HCT116 (cell line): ENCODE measurements around the gene GRIP2. TPM values are rescaled to one million over a fixed set of nuclear protein-coding genes. Genes with fewer than 3 reads are reported as not detected.

Source experiments
- ATAC-seq: fragments of 200-7000 bp; cut with Tn5 transposase; 2 replicates; pipeline ENCODE4 v1.9.1; 2020; ENCODE audit warnings: mild to moderate bottlenecking, moderate library complexity
- BruUV-seq: library from RNA; stranded (reverse); fragments of 400-500 nt; replicated peaks from 2 replicates; lab custom pipeline; 2021; lab: Mats Ljungman, UMichigan
- CTCF ChIA-PET: fragments of 300-600 bp; sonication (Branson Sonifier 250); formaldehyde crosslinking; loops from one replicate; lab custom pipeline; 2021; ENCODE audit warnings: antibody characterized with exemption; lab: Charles Lee
- POLR2A ChIA-PET: fragments of 300-600, 350-600 bp; sonication (Branson Sonifier 250); formaldehyde crosslinking; loops from one replicate; lab custom pipeline; 2021; ENCODE audit warnings: antibody characterized with exemption; lab: Charles Lee
- RAD21 ChIA-PET, 2 experiments: fragments of 300-600 bp; sonication (Branson Sonifier 250); formaldehyde crosslinking; loops; one replicate each; lab custom pipeline; 2023; ENCODE audit warnings: low total read pairs in 2 of 2; ENCODE audit not compliant: uncharacterized antibody in 2 of 2, unreplicated experiment in 2 of 2, low non-redundant PET in 1 of 2; lab: Charles Lee
- DNase-seq: peaks from one replicate; pipeline ENCODE4 v3.0.0-alpha.2; 2010; ENCODE audit warnings: low read depth, low spot score
- H2AFZ ChIP-seq: fragments of 200-600 bp; shearing (Covaris generic), sonication (generic); 2 replicates; pipeline ENCODE4 v1.6.1; 2017; ENCODE audit warnings: low read depth, mixed run types, mixed read lengths, antibody characterized with exemption, low read length; ENCODE audit not compliant: poor library complexity, severe bottlenecking
- H3K27ac ChIP-seq: 2 replicates; pipeline ENCODE4 v1.5.1; 2012; ENCODE audit warnings: low read depth, low read length
- H3K27me3 ChIP-seq: fragments of 200-600 bp; sonication (generic); 2 replicates; pipeline ENCODE4 v1.6.1; 2016; ENCODE audit warnings: mixed run types, low read length, mixed read lengths; ENCODE audit not compliant: insufficient read depth
- H3K36me3 ChIP-seq, 2 experiments: fragments of 200-500 bp in 1 of 2; fragments of 200-600 bp in 1 of 2; sonication (Bioruptor generic) in 1 of 2; sonication (generic) in 1 of 2; 2 replicates each; pipeline versions ENCODE4 v1.5.1 to v1.6.1; 2014 to 2016; ENCODE audit warnings: low read length in 2 of 2, inconsistent platforms in 1 of 2, mixed read lengths in 1 of 2, mixed run types in 1 of 2; ENCODE audit not compliant: insufficient read depth in 2 of 2, control insufficient read depth in 1 of 2
- H3K4me1 ChIP-seq, 2 experiments: fragments of 200-600 bp in 1 of 2; sonication (generic) in 1 of 2; 2 replicates each; pipeline versions ENCODE4 v1.5.1 to v1.6.1; 2012 to 2017; ENCODE audit warnings: low read length in 2 of 2, inconsistent platforms in 1 of 2, mild to moderate bottlenecking in 1 of 2, mixed read lengths in 1 of 2, mixed run types in 1 of 2, moderate library complexity in 1 of 2; ENCODE audit not compliant: insufficient read depth in 2 of 2, control insufficient read depth in 1 of 2
- H3K4me2 ChIP-seq: fragments of 200-600 bp; sonication (generic); 2 replicates; pipeline ENCODE4 v1.6.1; 2017; ENCODE audit warnings: mixed run types, low read length, mixed read lengths
- H3K4me3 ChIP-seq, 2 experiments: fragments of 200-600 bp in 1 of 2; sonication (generic) in 1 of 2; replicated peaks in 1 of 2; 2 replicates each; pipeline ENCODE4 v1.5.1; 2011 to 2016; ENCODE audit warnings: low read length in 2 of 2, control low read depth in 1 of 2, low read depth in 1 of 2, mild to moderate bottlenecking in 1 of 2, mixed read lengths in 1 of 2, mixed run types in 1 of 2
- H3K79me2 ChIP-seq: fragments of 200-600 bp; sonication (generic); 2 replicates; pipeline ENCODE4 v1.6.1; 2017; ENCODE audit warnings: mild to moderate bottlenecking, mixed run types, low read length, moderate library complexity, mixed read lengths; ENCODE audit not compliant: insufficient read depth
- H3K9ac ChIP-seq: fragments of 200-600 bp; sonication (generic); 2 replicates; pipeline ENCODE4 v1.6.1; 2016; ENCODE audit warnings: low read length, mixed read lengths
- H3K9me2 ChIP-seq: fragments of 200-600 bp; sonication (generic), shearing (Covaris generic); 2 replicates; pipeline ENCODE4 v1.6.1; 2017; ENCODE audit warnings: mixed run types, mild to moderate bottlenecking, moderate library complexity; ENCODE audit not compliant: insufficient read depth
- H3K9me3 ChIP-seq, 2 experiments: fragments of 200-500 bp in 1 of 2; fragments of 200-600 bp in 1 of 2; sonication (Bioruptor generic) in 1 of 2; sonication (generic) in 1 of 2; 2 replicates each; pipeline ENCODE4 v1.6.1; 2014 to 2017; ENCODE audit warnings: low read length in 2 of 2, mixed read lengths in 2 of 2, inconsistent platforms in 1 of 2, low read depth in 1 of 2, mild to moderate bottlenecking in 1 of 2, mixed run types in 1 of 2, moderate library complexity in 1 of 2; ENCODE audit not compliant: control insufficient read depth in 1 of 2, insufficient read depth in 1 of 2
- H4K20me1 ChIP-seq: fragments of 200-600 bp; sonication (generic), shearing (Covaris generic); 2 replicates; pipeline ENCODE4 v1.6.1; 2017; ENCODE audit warnings: mixed run types, mild to moderate bottlenecking, moderate library complexity; ENCODE audit not compliant: insufficient read depth
- ATF3 ChIP-seq: IDR thresholded peaks from 2 replicates; pipeline ENCODE4 v1.6.1; 2012
- CBX3 ChIP-seq: IDR thresholded peaks from 2 replicates; pipeline ENCODE4 v1.6.1; 2012; ENCODE audit warnings: low read depth
- CEBPB ChIP-seq: IDR thresholded peaks from 2 replicates; pipeline ENCODE4 v1.6.1; 2012; ENCODE audit warnings: low read depth
- EGR1 ChIP-seq: IDR thresholded peaks from 2 replicates; pipeline ENCODE4 v1.6.1; 2012; ENCODE audit warnings: low read depth
- ELF1 ChIP-seq: IDR thresholded peaks from 2 replicates; pipeline ENCODE4 v1.6.1; 2012; ENCODE audit warnings: low read depth, borderline replicate concordance
- EZH2phosphoT487 ChIP-seq: fragments of 200-600 bp; IDR thresholded peaks from 2 replicates; pipeline ENCODE4 v1.6.1; 2018; ENCODE audit warnings: antibody characterized with exemption, borderline replicate concordance
- FOSL1 ChIP-seq: IDR thresholded peaks from 2 replicates; pipeline ENCODE4 v1.6.1; 2012; ENCODE audit warnings: low read depth
- JUND ChIP-seq: IDR thresholded peaks from 2 replicates; pipeline ENCODE4 v1.6.1; 2012
- POLR2A ChIP-seq: IDR thresholded peaks from 2 replicates; pipeline ENCODE4 v1.7.0; 2011; ENCODE audit warnings: borderline replicate concordance; ENCODE audit not compliant: insufficient read depth, insufficient read length; ENCODE audit errors: extremely low read depth
- RAD21 ChIP-seq: IDR thresholded peaks from 2 replicates; pipeline ENCODE4 v1.6.1; 2012; ENCODE audit warnings: low read depth, mild to moderate bottlenecking
- REST ChIP-seq: IDR thresholded peaks from 2 replicates; pipeline ENCODE4 v1.6.1; 2012; ENCODE audit warnings: low read depth
- SP1 ChIP-seq: IDR thresholded peaks from 2 replicates; pipeline ENCODE4 v1.6.1; 2012; ENCODE audit warnings: low read depth
- SRF ChIP-seq: IDR thresholded peaks from 2 replicates; pipeline ENCODE4 v1.6.1; 2012; ENCODE audit warnings: low read depth
- ZFX ChIP-seq: fragments of 450-650 bp; IDR thresholded peaks from 2 replicates; pipeline ENCODE4 v1.6.1; 2017
- ZNF274 ChIP-seq: fragments of 200-500 bp; sonication (Bioruptor generic); IDR thresholded peaks from 2 replicates; pipeline ENCODE4 v1.6.1; 2014; ENCODE audit warnings: mild to moderate bottlenecking, low read depth, low read length, inconsistent platforms
- intact Hi-C: fragments of 100-400 bp; cut with micrococcal nuclease; formaldehyde crosslinking; loops from 2 replicates; pipeline ENCODE4 v1.10.0; 2022
- total RNA-seq: library from RNA; stranded (reverse); gene quantifications from one replicate; pipeline ENCODE4 v1.2.1, GENCODE V29; 2021; ENCODE audit not compliant: unreplicated experiment

The GRIP2 gene
- total RNA-seq, 1 experiment from 2014 or later: 0.34 TPM

- Histone ChIP-seq H3K36me3 (peaks cover 5 to 23% of the 10 kb centered on the region in 2 experiments; a peak in 3 of 4 replicates), H4K20me1 (no peaks in the 10 kb centered on the region), H3K9me3 (no peaks in the 10 kb centered on the region), H3K79me2 (no peaks in the 10 kb centered on the region), H3K27me3 (no peaks in the 10 kb centered on the region), H3K4me2 (no peak overlapping the region), H2AFZ (no peak overlapping the region), H3K4me1 (peaks cover 23 to 32% of the 10 kb centered on the region in 2 experiments), H3K9ac (no peak overlapping the region), H3K9me2 (no peaks in the 10 kb centered on the region), H3K27ac (no peak overlapping the region), H3K4me3 (no peak overlapping the region)
- POLR2A ChIA-PET: interaction anchor here (1.2 kb wide), 1 partner anchor 53 kb away, joined by 3 read pairs; the partner anchor contains the start of gene SLC6A6
- DNase-seq (no peak), ATAC-seq (no peak)
- CTCF ChIA-PET: no interaction called here
- RAD21 ChIA-PET: interaction anchor here in 1 of 2 experiments (0.8 kb wide), 1 partner anchor 189 kb away, joined by 3 read pairs; no protein-coding TSS in a partner anchor
- intact Hi-C loops: no loop called here
- no peak for TF ChIP-seq ELF1
- TF ChIP-seq CEBPB: no peak
- no peak for TF ChIP-seq RAD21
- TF ChIP-seq ATF3: no peak
- no peak for TF ChIP-seq CBX3
- no TSS peak for BruUV-seq
These were observed 85.4 kb downstream of the GRIP2 start for GRCh38 chr3:14454639-14455310.

GRCh38 chr3:14453876-14454638, 86.1 kb downstream of the GRIP2 start:
- intact Hi-C loops: loop anchor here (2.0 kb wide), 1 partner anchor 51 kb away; the partner anchor contains the start of gene SLC6A6
- peak overlapping the region; percentile 75; the same call in 1 of the 2 replicates for H3K27ac ChIP-seq
- TF ChIP-seq SP1 (no peak), JUND (no peak), ZNF274 (no peak), CBX3 (no peak), SRF (no peak), FOSL1 (no peak), REST (no peak), EZH2phosphoT487 (no peak), EGR1 (no peak), POLR2A (no peak), ATF3 (no peak), CEBPB (no peak), ZFX (no peak), ELF1 (no peak)

More at GRCh38 chr3:14453876-14454638, 86.1 kb downstream of the GRIP2 start:
- H3K27me3 ChIP-seq: no peaks in the 10 kb centered on the region
- peaks cover 23 to 32% of the 10 kb centered on the region in 2 experiments for H3K4me1 ChIP-seq
- no peak overlapping the region for H2AFZ ChIP-seq
- H3K9me2 ChIP-seq: no peaks in the 10 kb centered on the region
- BruUV-seq: no TSS peak
- peaks cover 3 to 18% of the 10 kb centered on the region in 2 experiments; a peak in 3 of 4 replicates for H3K36me3 ChIP-seq
- no peak overlapping the region for H3K4me3 ChIP-seq
- DNase-seq (no peak), ATAC-seq (no peak)
- H3K4me2 ChIP-seq: peak overlapping the region; percentile 57
- ChIA-PET RAD21 (no interaction called here), CTCF (interaction anchor here (2.5 kb wide), 1 partner anchor 251 kb away, joined by 11 read pairs; no protein-coding TSS in a partner anchor), POLR2A (interaction anchor here (1.2 kb wide), 1 partner anchor 52 kb away, joined by 3 read pairs; the partner anchor contains the start of gene SLC6A6)
- H4K20me1 ChIP-seq: no peaks in the 10 kb centered on the region
- H3K9me3 ChIP-seq: no peaks in the 10 kb centered on the region
- no peaks in the 10 kb centered on the region for H3K79me2 ChIP-seq
- H3K9ac ChIP-seq: 0 out of 2 replicates have a peak overlapping the region, but pooled peaks have one; percentile 19
